Measurements from ENCODE around the gene PTX4.

The PTX4 gene

DNA sequence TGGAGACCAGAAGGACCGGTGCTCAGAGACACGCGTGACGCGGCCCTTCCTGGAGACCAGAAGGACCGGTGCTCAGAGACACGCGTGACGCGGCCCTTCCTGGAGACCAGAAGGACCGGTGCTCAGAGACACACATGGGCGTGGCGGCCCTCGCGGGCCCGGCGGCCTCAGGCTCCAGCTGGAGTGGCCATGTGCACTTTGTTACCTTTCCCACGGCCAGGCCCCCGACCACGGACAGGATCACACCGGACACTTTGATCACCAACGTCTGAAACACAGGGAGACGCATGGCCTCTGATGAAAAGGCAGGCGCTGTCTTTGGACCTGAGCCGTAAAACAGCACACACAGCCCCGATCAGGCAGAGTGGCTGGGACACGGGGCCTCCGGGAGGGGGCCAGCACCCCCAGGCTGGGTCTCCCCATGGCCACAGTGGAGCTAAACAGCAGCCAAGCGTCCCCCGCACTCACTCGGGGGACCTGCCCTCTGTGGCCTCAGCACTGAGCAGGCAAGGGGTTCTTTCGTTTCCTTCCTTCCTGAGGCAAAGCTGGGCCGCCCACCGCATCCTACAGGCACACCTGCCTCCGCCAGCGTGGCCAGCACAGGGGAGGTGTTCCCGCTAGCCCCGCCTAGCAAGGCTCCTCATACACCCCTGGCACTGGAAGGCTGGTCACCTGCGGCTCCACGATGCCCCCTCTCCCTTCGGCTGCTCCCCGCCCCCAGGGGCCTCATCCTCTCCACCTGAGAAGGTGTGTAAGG lies 31.1 kb downstream of the PTX4 start:
- DNase-seq, result no peak

DNA sequence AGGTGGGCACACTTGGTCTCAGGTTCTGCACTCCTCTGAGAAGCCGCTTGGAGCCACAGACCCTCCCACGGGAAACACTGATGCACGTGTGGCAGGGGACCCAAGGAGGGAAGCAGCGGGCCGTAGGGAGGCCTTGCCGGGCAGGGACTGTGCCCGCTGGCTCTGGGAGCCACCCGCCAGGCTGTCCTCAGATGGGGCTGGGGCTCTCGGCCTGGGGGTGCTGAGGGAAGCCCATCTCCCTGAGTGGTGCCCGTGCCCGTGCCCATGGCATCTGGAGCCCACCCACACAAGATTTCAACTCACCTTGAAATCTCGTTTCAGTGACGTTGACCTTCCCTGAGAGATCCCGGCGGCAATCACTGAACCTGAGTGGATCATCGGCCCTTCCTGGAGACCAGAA lies 31.8 kb downstream of the PTX4 start:
- DNase-seq, result no peak

DNA sequence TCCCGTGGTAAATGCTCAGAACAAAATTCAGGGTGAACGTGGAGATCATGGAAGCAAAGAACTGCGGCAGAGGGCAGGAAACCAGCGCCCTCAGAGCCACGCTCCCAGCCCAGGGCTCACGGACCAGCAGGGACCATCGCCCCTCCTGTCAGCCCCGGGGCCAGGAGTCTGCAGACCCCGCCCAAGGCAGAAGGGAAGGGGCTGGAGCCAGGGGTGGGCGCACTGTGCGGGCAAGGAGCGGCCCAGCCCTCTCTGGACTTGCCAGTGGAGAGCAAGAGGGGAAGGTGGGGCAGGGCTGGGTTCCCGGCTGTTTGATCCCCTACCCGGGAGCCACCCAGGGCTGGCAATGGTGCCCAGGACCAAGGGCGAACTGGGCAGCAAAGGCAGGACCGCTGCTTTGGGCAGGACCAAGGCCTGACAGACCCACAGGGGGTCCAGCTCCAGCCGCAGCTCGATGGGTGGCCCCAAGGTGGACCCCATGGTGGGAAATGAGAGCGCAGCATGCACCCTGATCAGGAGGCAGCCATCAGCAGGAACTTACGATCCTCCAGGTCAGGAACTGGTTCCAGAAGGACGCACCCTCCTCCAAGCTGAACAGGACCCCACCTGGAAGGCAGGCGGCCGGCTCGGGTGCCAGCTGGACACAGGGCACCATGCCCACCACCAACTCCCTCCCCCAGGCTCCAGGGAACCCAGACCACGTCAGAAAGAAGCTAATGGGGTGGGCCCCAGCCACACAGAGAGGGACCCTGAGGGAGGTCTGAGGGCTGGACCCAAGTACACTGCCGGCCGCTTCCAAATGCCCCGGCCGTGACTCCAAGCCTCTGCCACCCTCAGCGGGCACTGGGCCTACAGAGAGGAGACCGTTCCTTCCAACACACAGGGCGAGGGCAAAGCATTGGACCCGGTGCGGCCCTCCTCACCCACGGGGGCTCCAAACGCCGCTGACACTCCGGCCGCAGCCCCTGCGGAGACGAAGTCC lies 33.3 kb downstream of the PTX4 start:
- DNase-seq, result no peak

DNA sequence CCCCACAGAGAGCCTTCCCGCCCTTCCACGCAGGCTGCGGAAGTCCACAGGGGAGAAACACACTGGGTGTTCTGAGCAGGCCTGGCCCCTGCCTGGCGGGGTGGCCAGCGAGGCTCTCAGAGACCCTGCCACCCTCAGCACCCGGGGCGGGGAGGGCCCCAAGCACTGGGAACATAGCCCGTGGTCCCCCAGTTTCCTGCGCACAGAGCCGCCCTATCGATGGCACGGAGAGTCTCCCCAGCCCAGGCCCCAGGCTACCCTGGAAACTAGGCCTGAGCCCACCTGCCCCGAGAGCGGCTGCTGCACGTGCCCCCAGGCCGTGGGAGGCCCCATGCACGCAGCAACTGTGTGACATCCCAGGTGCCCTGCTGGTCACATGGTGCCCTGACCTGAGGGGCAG lies 34.2 kb downstream of the PTX4 start:
- DNase-seq, result no peak

DNA sequence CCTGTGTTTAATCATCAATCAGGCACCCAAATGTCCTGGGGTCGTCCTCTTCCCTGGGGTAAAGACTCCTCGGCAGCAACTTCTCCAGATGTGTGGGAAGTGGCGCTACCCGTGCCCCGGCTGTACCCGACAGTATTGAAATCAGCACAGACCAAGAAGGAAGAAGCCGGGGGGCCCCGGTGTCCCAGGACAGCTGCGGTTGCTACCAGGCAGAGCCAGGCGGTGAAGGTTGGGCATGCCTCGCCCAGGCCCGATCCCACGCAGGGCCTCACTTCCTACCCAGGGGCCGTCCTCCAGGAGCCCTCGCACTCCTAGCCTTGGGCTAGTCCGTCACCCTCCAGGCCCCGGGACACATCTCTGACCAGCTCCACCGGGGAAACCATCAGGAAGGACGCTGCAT lies 35.4 kb downstream of the PTX4 start:
- DNase-seq, result no peak

DNA sequence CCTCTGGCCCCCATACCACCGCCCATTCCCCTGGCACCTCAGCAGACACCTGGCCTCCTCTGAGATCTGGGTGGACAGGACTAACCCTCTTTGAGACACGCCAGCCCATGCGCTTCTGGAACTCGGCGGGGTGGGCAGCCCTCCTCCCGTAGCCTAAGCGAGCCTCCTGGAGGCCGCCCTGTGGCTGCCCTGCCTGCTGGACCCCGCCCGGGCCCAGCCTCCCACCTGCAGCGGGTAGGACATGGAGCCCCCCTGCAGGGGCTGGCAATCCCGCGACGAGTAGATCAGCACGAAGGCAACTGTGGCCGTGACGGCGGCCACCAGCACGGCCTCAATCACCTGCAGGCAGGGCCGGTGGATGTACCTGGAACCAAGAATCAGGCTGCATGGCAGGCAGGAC lies 36.2 kb downstream of the PTX4 start:
- no peak for DNase-seq

DNA sequence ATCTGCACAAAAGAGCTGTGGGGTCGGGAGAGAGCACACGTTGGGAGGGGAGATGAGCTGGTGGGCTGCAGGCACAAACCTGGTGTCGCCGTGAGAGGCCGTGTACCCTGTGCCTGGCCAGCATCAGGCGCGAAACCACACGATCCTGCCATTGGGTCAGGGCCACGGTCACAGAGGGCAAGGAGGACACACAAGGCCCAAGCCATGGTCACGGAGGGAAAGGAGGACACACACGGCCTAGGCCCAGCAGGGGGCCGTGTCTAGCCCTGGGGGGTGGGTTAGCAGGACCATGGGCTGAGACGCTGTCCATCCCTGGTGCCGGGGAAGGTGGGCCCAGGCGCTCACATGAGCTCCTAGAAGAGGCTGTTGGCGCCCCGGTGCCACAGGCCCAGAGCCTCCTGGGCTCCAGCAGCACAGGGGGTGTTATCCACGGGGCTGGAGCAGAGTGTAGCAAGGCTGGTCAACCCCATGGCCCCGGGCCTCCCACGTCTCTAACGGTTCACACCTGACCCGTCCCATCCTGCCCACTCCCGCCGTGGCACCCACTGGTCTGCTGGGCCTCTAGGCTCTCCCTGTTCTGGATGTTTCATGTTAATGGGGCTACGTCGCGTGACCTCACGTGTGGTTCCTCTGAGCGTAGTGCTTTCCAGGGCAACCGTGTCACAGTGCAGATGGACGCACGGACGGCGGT lies 36.9 kb downstream of the PTX4 start:
- no peak for DNase-seq

DNA sequence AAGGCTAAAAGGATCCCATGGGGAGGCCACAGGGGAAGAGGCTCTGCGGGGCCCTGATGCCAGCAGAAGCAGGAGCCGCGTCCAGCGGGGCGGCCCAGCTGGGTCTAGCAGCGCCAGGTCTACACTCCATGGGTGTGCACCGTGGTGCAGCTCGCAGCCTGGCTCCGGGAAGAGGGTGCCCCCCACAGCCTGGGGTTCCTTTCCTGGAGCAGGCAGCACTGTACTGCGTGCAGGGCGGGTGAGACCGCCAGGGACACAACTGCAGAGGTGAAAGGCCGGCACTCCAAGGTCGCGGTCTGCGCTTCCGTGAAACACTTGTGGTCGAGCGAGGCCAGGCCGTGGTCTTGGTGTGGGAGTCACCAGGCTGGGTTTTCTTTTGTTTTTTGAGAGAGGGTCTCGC lies 37.9 kb downstream of the PTX4 start:
- DNase-seq, result no peak

DNA sequence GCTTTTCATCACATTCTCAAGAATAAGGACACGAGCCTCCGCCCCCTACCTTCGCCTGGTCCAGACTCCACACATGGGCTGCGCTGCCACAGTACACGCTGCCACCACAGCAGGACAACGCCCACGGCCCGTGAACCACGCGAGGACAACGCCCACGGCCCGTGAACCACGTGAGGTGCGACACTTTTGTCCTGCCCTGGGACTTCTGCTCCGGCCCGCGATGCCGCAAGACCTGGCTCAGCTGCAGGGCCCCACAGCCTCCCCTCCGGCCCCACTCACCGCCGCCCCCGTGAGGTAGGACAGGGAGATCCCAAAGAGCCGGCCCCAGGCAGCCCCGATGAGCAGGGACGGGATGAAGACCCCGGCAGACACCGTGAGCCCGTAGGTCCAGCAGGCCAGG lies 38.5 kb downstream of the PTX4 start:
- DNase-seq, result no peak

DNA sequence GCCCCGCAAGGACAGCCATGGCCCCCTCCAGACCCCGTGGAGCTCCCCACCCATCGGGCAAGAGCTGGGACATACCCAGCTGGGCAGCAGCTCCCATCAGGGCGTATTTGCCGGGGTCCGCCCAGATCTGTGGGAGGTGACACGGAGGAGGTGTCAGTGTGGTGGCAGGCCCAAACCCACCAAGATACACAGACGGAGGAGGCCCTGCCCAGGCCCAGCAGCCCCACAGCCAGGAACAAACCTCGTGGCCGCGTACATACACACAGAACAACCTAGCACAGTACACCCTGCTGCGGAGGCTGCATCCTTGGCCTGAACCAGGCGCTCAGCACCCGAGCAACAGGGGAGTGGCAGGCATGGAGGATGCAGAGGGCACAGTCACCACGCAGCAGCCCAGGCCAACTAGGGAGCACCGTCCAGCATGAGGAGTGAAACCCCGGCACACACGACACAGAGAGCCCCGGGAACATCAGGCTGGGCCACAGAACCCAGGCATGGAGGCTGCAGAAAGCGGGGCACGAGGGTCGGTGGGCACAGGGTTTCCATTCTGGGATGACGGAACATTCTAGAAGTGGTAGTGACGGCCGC lies 39.4 kb downstream of the PTX4 start:
- no peak for DNase-seq

DNA sequence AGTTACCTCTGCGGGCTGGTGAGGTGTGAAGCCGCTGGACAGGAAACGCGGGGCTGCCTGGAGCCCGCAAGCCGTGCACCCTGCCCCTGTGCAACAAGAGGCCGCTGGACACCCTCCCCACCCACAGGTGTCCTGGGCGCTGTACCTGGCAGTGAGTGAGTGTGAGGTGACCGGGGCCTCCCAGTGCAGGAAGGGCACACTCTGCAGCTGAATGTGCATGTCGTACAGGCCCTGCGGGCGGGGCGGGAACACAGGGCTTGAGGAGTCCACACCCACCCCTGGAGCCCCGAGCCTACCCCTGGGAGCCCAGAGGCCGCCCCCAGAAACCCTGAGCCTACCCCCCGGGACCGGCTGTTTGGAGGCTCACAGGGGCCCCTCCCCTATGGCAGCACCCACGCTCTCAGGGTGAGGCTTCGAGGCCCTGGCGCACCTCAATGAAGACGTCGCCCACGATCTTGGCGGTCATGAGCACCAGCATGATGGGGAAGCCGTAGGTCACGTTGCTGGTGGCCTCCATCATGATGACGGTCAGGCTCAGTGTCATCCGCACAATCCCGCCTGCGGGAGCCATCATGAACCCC lies 40.1 kb downstream of the PTX4 start:
- DNase-seq, result no peak

DNA sequence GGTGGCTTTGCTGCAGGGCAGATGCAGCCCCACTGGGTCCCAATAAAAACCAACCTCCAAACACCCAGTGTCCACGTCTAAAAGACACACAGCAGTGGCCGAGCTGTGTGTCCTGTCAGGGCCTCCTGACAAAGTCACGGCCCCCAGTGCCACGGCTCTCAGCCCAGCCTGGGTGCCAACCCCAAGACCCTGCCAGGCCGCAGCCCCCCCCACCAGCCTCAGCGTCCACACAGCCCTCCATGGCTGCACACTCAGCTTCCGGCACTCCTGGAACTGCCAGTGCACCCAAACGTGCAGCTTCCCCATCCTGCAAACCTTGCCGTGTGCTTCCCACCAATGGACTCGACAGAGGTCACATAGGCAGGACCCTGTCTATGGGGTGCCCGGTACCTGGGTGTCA lies 40.8 kb downstream of the PTX4 start:
- DNase-seq, result no peak

DNA sequence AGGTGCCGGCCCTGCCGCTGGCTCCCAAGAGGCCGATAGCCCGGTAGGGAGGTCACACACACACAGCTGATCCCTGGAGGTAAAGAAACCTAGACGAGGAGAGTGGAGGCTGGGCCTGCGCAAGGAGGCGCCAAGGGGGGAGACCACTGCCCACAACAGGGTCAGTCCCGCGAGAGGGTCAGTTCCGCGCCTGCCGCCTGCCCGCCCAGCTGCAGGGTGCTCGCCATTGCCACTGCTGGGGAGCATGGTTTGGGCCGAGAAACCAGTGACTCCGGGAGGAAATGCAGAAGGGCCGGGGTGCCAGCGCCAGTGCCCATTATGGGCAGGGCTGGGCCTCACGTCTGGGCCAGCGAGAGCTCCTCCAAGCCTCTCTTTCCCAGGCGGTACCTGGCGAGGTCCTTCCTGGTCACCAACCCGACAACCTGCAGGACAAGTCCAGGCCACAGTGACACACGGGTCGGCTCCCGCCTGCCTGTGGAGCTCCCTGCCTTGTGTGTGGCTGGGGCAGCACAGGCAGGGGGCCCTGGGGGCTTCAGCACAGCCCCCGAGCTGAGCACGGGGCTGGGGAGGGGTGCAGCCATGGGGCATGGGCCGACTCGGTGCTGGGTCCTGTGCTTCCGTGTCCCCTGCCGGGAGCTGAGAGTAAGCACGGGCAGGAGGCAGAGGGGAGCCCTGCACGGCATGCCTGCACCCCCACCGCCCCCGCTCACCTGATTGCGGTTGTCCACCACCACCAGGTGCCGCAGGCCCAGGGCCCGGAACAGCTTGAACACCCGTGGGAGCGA lies 42.3 kb downstream of the PTX4 start:
- DNase-seq, result no peak

DNA sequence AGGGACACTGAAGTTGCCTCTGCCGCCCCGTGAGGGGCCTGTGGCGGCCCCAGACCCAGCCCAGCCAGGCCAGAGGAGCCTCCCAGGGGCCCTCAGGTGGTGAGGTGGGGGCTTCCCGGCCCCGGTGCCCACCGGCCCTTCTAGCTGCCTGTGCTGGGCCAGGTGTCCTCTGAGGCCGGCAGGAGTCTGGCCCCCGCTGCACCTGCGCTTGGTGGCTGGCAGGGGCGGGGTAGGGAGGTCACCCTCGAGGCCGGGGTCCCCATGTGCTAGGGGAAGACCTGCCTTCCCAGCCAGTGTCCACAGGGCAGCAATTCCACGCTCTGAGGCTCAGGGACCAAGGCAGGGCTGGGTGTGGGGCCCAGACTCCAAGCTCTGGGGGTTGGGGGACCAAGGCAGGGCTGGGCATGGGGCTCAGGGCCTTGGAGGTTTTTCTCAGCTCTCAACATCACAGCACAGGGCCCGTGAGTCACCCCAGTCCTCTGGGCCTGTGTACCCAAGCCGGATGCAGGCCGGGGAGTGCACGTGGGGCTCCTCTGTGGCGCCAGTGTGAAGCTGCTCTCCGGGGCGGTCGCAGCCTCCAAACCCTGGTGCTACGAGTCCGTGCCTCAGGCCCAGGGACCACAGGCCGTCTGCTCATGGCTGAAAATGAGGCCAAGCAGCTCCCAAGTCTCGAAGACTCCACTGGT lies 43.1 kb downstream of the PTX4 start:
- no peak for DNase-seq

DNA sequence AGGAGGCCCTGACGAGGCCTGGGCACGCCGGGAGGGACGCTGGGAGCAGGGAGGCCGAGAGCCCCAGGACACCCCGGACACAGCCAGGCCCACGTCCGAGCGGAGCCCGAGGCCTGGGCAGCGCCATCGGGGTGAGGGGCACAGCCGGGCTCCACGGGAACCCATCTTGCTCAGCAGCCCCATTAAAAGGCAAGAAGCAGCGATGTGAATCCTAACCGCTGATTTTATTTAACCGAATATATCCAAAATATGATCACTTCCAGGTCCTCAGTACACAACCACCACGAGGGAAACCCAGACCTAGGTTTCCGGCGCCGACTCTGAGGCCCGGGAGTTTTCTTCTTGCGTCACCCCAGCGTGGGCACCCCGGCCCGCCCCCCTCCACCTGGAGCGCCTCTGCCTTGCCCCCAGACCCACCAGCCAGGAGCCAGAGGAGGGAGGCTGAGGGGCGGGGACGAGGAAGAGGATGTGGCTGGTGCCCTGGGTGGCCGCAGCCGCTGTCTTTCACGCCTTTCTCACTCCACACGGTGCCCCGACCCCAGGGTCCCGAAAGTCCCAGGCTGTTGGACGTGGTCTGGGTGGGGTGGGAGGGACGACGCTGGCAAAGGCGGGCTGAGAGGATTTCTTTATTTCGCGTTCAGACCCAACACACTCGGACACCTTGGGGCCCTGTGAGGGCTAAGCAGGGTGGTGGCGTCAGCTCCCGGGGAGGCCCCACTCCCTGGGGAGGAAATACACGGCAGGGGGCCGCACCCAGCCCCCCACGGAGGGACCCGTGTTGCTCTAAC lies 43.8 kb downstream of the PTX4 start:
- DNase-seq, result no peak

DNA sequence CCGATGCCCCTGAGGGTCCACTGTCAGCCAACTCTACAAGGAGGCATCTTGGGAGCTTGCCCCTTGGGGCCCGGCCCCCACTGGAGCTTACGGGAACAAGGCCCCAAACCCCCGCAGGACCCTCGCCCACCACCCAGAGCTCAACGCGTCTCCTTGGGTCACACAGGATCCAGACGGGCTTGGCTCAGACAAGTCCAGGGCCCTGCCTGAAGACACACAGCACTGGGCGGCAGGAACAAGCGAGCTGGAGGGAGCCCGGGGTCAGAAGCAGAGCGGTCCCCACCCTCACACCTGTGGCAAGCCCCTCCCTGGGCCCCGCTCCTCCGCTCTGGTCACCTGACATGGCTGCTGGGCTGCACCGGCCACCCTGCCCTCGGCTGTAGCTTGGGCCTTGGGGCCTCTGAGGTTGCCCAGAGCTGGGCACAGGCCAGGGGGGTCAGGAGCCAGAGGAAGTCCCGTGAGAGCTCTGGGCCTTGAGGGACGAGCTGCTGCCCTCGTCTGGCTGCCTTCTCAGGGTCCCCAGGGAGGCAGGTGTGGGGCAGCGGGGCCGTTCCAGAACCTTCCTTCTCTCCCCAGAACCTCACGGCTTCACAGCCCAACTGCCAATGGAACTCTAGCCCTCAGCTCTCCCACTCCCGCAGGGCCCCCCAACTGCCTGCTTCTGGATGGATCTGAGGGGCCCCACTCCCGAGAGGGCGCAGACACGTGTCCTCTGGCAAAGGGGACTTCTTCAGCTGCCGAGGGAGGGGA lies 44.6 kb downstream of the PTX4 start, which contains the start of gene CCDC154:
TSS of gene CCDC154 (minus strand) at position 577 of the 750 bp plus-strand sequence. CDS start at position 343, 234 bp downstream.
- DNase-seq, result no peak

DNA sequence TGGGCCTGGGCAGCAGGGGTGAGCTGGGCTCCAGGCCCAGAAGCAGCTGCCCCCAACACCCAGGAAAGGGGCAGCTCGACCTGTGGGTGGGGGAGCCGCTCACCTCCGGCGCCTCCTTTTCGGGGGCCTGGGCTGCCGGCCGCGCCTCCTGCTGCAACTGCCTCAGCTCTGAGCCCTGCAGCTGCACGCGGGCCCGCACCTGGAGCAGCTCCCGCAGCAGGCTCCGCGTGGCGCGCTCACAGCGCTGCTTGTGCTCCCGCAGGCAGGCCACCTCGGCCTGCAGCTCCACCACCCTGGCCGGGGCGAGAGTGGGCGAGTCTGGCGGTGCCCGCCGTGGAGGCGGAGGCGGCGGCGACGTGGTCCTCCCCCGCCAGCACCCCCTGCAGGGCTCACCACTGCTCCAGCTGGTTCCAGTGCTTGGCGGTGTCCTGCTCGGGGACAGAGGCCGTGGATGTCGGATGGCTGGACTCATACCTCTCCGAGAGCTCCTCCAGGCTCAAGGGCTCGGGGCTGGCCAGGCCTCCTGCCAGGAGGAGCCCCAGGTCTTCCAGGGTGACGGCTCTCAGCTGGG lies 45.3 kb downstream of the PTX4 start:
- DNase-seq, result no peak

DNA sequence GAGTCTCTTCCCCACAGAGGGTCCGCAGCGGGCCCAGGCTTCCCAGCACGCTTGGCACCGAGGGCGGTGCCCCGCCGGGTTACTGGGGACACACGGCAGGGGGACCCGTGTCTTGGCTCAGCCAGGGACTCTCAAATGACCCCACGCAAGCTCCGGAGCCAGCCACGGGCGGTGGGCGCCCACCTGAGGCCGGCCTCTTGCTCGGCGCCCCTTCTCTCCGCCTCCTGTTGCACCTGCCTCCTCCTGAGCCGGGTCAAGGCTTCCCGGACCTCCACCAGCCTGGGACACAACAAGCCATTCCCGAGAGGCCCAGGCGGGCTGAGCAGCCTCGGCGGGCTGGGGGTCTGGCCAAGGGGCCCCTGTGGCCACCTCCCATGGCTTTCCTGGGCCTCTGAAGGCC lies 46.0 kb downstream of the PTX4 start:
- no peak for DNase-seq

DNA sequence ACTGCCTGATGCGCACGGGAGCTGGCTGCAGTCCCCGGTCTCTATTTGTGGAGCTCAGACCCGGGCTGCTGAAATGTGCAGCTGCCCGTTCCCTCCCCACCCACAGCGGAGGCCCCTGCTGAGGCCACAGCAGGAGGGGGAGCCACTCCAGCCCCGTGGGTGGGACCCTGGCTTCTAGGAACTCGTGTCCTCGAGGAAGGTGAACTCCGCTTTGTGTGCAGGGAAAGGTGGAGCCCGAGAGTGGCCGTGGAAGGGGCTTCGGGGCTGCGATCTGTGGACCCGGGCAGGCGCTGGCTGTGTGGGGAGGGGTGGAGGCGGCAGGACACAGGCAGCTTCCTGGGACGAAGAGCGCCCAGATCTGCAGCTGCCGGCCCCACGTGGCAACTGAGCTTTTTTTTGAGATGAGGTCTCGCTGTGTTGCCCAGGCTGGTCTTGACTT lies 47.3 kb downstream of the PTX4 start:
- no peak for DNase-seq
